Daoy (cell line): ENCODE measurements around the gene DTL. TPM values are rescaled to one million over a fixed set of nuclear protein-coding genes. Genes with fewer than 3 reads are reported as not detected.

Source experiments
- DNase-seq: peaks from one replicate; pipeline ENCODE4 v3.0.0-alpha.2; 2015; ENCODE audit warnings: low read depth
- total RNA-seq: library from RNA; depleted of rRNA; stranded (reverse); fragments of >200 nt; shearing (Covaris generic); gene quantifications from 2 replicates; pipeline ENCODE4 v1.2.3, GENCODE V29; 2014

DTL gene
- total RNA-seq, 1 experiment from 2014 or later = 37.0 TPM

DNA sequence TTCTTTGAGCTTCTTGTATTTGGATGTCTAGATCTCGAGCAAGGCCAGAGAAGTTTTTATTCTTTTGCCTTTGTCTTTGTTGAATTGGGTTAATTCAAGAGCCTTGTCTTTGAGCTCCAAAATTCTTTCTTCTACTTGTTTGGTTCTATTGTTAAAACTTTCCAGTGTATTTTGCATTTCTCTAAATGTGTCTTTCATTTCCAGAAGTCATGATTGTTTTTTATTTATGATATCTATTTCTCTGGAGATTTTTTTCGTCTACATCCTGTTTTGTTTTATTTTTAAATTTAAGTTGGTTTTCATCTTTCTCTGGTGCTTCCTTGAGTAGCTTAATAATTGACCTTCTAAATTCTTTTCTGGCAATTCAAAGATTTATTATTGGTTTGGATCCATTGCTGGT lies 61.8 kb downstream of the DTL start:
- no peak for DNase-seq

DNA sequence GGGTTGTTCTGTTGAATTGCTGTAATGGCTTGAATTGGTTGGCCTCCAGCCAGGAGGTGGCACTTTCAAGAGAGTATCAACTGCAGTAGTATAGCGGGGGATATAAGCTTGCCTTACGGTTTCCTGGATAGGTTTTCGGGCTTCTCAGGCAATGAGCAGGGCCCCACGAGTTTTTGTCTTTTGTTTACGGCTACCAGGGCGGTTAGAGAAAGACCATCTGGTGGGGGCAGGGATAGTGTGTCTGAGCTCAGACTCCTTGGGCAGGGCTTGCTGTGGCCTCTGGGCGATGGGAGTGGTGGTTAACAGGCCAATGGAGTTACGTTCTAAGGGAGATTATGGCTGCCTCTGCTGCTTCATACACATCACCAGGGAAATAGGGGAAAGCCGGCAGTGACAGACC lies 62.8 kb downstream of the DTL start:
- no peak for DNase-seq

DNA sequence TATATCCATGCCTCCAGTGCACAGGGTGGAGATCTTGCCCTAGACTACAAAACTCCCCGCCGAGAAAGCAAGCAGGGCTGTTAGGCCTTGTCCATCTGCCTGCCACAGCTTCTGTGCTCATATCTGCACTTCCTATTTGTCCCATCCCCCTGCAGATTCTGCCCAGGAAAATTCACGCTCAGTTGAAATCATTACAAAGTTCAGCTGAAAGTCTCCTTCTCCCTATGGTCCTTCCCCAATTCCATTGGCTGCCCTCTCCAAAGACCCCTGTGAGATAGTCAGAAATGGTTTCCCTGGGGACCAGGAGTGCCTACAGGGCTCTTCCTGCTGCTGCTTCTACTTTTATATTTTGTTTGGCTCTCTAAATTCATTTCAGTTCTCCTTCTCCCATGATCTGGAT lies 63.2 kb downstream of the DTL start:
- DNase-seq = no peak

DNA sequence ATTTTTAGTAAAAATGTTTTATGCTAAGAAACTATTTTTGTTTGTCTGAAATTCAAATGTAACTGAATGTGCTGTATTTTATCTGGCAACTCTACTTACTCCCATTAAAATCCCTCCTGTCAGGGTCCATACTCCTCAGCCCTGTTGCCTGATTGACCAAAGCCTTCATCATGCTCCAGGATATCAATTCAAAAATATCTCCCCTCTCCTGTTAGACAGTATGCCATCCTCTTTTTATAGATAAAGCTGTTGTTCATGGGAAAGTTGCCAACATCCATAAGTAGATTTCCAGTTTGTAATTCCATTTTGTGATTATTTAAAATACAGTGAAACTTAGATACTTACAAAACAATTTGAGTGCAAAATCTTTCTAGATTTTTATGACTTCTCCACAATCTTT lies 65.7 kb downstream of the DTL start:
- DNase-seq = no peak

DNA sequence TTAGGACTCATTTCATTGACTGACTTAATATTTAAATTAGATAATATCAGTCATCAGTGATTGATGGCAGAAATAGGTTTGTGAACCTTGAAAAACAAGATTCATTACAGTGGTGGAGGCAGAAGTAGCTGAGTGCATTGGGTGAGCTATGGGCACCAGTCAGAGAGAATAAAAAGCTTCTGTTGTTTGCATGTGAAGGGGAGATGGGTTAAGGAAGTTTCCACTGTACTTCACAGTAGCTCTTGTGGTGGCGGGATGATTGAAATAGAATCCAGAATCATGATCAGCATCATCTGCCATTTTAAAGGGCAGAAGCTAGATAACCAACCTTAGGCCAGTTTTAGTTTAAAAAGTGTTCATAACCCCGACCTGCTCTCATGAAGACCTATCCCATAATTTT lies 66.2 kb downstream of the DTL start:
- no peak for DNase-seq

DNA sequence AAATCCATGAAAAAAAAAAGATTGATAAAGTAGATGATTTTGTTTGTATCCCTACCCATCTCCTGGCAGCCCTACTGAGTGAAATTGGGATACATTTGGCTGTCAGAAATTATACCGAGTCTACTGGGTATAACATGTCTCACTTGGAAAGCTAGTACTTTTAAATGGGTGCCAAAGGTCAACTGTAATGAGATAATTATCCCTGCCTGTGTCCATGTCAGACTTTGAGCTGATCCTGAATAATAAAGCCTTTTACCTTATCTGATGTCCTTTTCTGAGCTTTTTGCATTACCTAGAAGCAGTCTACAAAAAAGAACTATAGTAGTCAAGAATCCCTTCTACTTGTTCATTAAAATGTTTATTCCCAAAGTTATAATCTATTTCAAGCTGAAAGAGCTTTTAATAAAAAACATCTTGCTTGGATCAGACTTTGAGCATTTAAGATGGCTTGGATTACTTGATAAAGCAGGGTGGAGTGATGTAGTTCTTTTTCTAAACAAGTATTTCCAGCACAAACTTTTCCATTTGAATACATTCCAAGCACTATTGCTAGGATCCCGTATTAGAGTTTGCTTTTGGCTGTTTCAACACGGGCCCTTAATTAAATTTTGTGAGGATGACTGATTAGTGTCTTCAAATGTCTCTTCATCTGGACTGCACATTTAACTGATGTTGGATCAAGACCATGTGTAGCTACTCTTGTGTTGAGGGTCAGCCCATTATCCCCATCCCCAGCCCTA lies 69.2 kb downstream of the DTL start:
- no peak for DNase-seq

DNA sequence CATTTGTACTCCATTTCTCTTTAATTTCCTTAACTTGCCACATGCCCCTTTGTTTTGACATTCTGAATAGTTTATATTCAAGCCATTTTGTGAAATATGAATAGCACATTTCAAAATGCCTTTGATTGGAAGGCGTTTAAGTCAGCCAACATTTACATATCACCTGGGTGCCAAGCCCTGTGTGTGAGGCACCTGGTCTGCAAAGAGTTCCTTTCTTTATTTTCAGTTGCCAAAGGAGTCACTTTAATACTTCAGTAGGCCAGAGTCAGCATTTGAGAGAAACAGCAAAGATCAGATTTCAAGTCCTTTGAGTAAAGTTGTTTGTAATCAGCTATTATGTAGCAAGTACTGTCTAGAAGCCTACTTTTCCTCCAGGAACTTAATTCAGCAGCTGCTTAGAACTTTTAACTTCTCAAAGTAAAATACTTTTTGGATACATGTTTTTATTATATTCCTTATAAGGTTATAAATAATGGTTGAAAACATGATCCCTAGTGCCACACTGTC lies 70.8 kb downstream of the DTL start:
- no peak for DNase-seq

DNA sequence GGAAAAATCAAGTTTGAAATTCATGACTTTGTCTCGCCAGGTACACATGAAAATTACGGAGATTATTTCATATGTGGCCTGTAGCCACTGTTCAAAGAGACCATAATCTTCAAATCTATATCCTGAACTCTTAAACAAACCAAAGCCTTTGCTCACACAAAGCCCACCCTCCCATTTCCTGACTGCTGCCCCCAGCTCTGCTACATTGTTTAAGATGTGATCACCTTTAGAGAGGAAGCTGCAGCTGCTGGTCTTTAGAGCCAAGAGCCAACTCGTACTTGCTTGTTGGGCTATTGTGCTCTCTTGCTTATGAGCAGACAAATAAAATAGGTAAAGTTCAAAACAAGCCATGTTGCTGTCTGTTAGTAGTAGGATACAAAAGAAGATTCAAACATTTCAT lies 71.9 kb downstream of the DTL start:
- DNase-seq = no peak

DNA sequence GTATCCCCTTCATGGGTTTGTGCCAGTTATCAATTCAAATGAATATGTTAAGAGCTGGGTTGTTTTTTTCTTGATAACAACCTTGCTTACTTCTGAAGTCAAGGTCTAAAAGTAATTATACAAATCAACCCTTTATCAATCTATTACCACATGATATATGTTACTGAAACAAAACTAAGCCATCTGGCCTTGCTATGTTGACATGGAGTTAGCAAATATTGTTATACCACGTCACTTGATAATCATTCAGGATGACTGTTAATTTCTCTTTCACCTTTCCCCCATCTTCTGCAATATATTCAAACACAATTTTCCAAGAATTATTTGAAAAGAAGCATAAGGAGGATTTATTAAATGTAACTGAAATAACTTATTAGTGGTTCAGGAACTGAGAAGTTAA lies 72.6 kb downstream of the DTL start:
- no peak for DNase-seq

DNA sequence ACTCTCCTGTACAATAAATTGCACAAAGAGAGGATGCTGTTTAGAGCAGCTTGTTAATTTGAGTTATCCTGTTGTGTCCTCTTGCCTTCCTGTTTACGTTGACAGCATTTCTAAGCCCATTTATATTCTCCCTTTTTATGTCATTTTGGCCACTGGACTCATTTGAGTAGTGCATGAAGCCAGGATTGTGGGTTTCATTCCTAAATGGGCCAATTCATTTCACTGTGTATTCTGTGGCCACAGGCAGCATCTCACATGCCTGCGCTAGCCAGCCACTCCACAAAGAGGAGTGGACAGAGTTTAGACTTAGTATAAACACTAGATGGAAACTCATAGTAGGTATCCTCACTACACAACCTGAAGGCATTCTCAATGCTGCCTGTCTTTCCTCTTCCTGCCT lies 73.4 kb downstream of the DTL start:
- DNase-seq = no peak

DNA sequence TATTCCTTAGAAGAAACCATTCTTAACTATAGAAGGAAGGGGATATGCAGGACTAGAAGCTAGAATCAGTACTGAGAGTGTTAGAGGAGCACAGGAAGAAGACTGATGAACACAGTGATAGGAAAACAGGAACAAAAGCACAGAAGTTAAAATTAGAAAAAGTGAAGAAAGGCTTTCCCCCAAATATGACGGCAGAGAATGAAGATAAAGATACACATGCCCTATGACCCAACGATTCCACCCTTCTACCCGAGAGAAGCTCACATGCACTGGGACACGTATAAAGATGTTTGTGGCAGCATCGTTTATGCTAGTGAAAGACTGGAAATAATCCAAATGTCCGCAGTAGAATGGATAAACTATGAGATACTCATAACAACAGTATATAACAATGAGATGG lies 74.2 kb downstream of the DTL start:
- DNase-seq = no peak

DNA sequence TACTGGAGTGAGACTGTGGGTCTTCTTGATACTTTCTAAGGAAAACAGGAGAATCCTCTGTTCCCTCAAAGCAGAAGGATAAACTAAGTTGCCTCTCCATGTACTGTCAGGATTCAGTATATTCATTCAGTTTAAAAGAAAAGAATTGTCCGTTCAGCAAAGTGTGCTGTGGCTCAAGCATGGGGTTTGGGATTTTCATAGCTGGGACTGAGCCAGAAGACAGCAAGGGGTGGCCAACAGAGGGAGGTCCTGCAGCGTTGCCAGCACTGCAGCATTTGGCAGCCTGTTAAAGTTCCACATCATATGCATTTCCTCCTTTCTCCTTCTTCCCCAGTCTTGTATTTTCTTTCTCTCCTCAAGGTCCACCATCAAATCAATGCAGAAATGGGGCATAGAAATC lies 75.1 kb downstream of the DTL start:
- DNase-seq = no peak

DNA sequence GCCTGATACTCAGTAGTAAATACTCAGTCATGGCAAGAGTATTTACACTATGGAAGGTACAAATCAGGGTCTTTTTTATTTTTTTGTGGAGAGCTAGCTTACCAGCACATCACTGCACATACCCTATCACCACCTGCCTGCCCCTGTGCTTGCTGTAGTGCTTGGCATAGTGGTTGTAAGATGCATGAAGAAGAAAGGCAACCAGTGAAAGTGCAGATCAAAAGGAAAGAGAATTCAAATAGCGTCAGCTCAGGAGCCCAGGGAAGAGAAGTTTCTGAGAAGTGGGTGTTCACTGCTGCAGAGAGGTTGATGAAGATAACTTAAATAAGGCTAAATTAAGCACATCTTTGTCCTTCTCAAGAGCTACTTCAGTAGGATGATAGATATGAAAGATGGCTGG lies 76.0 kb downstream of the DTL start:
- DNase-seq = no peak

DNA sequence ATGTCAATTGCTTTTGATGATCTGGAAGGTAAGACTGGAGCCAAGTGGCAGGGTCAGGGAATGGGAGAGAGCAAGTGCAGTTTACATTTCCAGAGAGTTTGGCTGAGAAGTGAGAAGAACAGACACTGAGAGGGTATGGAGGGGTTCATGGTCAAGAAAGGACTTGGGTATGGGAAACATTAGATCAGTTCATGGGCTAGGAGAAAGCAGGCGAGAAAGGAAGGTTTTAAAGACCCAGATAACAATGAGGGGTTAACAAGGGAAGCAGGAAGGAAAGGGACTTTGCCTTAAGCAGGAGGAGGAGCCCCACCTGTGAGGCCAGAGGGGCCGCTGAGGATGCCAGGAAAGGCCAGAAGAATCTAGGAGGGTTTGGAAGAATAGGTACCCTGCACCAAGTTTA lies 78.2 kb downstream of the DTL start:
- no peak for DNase-seq

DNA sequence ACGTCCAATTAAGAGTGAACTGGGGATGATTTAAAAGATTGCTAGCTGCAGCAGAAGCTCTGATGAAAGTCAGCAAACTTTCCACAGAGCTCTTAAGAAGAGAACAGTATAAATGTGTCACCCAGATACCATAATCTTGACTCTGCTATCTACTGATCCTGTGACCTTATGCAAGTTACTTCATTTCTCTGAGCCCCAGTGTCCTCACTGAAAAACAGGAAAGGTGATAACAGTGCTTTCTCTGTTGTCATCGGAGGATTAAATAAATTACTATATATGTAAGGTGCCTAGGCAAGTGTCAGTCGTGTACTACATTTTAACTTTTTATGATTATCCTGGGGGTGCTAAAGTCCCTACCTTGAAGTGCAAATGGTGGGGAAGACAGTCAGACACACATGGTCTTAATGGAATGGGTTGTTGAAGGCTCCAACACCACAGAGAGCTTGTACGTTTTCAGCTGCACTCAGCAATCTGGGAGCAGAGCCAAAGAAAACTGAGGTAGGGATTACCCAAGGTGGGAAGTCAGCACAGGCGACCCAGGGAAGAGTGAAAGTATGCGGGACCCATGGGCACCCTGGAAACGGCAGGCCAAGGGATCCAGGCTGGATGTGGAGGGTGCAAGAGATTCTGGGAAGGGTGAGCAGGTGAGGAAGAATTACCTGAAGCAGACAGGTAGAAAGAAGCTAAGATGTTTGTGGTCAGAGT lies 82.8 kb downstream of the DTL start:
- peak; percentile 58 for DNase-seq

DNA sequence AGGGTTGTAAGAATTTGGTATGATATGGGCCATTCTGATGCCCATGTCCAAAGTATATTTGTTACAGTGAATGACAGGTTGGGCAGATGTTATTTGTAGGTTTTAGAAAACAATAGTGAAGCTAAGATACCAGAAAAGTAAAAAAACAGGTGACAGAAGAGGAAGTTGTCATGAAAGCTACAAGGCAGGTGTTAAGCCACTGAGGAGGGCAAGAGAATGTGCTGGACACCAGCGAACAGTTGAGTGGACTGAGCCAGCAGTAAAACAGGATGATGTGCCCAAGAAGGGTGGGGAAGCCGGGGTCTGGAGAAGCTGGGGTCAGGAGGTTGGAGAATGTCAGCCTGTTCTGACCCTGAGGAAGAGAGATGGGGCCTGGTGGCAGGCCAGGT lies 83.3 kb downstream of the DTL start:
- no peak for DNase-seq

DNA sequence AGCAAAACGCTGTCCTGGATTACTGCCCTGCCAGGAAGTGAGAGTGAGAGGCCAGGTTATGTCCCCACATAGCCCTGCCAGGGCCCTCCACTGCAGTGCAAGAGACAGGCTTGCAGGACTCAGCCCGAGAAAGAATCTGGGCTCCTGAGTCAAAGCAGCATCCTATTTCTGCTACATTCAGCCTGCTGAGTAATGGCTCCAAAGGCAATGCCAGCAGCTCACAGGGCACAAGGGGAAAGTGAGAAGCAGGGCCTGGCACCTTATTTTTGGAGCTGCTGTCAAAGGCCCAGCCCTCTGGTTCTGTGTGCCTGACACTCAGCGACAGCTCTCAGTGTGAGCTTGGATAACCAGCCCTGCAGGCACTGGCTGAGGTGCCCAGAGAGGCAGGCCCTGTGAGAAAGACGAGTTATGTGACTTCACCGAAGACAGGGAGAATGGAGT lies 83.9 kb downstream of the DTL start:
- DNase-seq = no peak

DNA sequence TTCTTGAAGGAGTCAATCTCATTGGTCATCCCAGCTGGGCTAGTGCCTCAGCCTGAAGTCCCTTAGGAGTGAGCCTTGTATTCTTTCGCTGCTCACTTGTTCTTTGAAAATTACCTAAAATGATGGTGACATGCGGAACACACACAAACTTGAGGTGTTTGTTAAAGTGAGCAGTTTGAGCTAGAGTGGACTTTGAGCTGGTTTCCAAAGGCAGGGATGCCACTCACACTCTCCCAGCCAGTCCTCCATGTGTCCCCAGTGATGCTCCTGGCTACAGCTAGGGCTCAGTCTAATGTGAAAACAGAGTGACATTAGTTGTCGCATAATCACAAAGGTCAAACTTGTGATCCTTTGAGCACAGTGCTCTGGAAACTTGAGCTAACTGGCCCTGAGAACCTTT lies 84.3 kb downstream of the DTL start:
- no peak for DNase-seq

DNA sequence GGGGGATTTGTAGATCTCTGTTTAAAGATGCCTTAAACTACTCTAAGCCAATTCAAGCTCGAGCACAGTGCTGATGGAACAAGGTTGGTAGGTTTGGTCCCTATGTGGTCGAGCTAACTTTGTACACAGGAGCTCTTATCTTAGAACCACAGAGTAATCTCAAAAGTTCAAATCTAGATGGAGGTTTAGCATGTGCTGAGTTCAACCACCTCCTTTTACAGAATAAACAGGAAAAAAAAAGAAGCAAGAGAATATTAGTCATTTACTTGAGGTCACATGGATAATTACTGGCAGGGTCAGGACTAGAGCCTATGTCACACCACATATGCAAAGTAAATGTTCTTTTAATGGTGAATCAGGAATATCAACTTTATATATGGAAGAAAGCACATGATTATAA lies 86.2 kb downstream of the DTL start:
- DNase-seq = no peak

DNA sequence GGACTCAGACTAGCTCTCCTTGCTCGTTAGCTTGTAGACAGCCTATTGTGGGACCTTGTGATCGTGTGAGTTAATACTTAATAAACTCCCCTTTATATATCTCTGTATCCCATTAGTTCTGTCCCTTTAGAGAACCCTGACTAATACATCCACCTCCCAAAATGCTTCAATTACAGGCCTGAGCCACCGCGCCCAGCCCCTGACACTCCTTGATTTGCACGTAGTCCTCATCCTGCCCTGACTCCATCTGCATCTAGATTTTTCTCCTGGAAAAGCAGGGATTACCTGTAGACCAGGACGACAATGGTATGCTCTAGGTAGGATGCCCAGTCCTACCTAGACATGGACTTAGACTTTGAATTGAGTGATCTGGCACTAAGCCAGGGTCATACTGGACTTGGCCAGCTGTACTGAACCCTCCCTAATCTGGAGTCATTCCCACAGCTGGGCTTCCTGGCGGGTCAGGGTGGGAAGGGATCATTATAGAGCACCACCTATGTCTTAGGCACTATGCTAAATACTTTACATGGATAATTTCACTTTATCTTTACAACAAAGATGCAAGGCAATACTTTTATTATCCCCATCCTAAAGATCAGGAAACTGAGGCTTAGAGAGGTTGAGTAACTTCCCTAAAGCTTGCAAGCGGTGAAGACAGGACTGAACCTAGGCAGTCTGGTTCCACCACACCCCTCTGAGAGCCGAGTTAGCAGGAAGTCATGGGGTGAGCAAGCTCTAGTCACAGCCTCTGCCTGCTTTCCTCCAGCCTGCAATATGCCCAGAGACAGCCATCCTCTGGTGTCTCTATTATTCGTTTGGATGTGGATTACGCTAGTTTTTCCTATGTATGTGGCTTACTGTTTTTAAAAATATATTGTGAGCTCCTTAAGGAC lies 89.4 kb downstream of the DTL start:
- no peak for DNase-seq

DNA sequence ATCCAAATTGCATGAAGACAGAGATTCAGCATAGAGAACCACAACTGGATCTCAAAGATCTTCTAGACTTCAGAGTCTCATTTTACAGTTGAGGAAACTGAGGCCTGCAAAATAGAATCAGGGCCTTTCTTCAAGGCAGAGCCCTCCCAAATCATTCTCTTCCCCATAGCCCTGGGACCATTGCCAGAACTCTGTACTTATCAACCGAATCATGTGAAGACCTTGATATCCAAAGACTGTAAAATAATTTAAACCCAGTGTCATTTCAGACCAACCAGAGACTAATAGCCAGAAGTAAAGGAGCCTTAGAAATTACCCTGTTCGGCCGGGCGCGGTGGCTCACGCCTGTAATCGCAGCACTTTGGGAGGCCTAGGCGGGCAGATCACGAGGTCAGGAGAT lies 90.1 kb downstream of the DTL start:
- DNase-seq = no peak

DNA sequence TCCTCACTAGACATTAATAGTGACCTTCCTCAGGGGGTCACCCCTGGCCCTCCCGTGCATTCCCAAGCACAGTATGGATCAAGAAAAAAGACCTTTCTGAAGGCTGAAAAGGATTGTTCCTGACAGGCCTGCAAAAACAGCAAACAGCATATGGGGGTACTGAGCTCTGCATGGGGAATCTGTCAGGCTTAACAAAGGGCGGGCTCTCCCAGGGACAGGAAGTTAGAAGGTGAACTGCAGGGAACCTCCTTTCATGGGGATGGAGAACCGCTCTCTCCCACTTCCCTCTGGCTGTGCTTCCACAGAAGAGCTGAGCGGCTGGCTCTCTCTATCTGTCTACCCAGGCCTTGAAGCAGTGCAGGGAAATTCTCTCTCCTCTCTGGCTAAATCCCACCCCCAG lies 91.7 kb downstream of the DTL start:
- DNase-seq = no peak

DNA sequence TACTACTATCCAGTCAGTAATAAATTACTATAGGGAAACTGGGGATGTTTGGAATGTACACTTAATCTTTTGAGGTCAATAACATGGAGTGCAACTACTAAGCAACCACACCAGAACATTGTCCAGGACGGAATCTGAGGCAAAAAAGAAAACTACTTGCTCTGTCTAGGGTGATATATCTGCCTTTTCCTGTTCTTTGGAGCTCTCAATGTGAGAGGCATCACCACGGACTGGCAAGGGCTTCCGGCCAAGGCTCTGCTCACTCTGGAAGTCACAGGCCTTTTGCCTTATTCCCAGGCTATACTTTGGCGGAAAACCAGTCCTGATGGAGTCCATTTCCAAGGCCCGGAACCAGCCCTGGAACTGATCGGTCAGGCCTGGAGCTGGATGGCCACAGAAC lies 94.2 kb downstream of the DTL start:
- no peak for DNase-seq
